ACHN (cell line): ENCODE data around the gene EIF1AD.

Source experiments
- DNase-seq: peaks from one replicate; pipeline ENCODE4 v3.0.0-alpha.2; 2015
- in situ Hi-C: cut with HindIII; loops from 2 replicates; pipeline ENCODE4 v1.10.0; 2017; ENCODE audit warnings: low sequenced_read_pairs, low pct_ligation_motif_present, low pct_unique_long_range_greater_than_20kb

The EIF1AD gene

DNA sequence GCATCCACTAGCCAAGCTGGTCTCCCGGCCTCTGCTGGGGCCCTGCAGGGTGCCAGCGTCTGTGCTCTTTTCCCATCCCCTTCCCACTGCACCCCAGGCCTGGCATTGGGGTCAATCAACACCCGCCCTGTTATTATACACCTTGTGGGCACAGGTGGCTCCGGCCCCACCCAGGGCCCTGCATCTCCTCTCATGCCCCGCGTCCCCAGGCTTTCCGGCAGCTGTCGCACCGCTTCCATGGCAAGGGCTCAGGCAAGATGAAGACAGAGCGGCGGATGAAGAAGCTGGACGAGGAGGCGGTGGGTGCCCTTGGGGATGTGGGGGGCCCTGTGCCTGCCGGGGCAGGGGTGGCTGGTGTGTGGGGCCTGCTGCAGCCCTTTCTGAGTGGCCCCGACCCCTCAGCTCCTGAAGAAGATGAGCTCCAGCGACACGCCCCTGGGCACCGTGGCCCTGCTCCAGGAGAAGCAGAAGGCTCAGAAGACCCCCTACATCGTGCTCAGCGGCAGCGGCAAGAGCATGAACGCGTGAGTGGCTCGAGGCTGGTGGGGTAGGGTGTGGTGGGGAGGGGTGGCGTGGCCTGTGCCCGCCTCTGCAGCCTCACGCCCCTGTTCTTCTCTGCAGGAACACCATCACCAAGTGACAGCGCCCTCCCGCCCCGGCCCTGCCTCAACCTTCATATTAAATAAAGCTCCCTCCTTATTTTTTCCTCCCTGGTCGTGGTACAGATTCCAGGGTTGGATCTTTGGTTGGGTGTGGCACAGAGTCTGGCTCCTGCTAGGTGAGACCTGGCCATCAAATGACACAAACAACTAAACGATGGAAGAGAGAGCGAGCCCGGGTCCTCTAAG is 23.3 kb downstream of the EIF1AD start:
- in situ Hi-C loops, result no loop called here
- DNase-seq, result no peak

DNA sequence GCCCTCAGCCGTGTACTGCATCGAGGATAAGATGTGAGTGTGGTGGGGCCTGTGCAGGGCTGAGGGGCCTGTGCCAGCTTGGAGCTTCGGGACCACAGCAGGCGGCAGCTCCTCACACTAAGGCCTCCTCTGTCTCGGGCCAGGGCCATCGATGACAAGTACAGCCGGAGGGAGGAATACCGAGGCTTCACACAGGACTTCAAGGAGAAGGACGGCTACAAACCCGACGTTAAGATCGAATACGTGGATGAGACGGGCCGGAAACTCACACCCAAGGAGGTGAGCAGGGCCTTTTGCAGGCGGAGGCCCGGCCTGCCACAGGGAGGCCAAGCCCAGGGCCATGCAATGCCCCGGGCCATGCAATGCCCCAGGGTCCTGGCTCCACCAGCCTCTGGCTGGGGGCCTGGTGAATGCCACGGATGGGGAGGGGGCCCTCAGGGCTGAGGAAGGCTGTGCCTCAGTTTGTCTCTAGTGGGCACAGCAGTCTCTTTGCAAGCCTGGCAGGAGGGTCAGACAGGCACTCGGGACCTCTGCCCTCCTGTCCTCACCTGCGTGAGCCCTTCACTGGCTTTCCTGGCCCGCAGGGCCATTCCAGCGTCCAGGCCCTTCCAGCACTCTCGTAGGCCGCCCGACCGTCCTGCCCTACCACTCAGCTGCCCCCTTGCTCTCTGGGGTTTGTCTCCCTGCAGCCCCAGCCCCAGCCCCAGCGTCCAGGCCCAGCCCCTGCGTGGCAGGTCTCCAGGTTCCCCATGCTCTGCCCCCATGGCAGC is 24.2 kb downstream of the EIF1AD start:
- in situ Hi-C loops, result no loop called here
- DNase-seq, result no peak

DNA sequence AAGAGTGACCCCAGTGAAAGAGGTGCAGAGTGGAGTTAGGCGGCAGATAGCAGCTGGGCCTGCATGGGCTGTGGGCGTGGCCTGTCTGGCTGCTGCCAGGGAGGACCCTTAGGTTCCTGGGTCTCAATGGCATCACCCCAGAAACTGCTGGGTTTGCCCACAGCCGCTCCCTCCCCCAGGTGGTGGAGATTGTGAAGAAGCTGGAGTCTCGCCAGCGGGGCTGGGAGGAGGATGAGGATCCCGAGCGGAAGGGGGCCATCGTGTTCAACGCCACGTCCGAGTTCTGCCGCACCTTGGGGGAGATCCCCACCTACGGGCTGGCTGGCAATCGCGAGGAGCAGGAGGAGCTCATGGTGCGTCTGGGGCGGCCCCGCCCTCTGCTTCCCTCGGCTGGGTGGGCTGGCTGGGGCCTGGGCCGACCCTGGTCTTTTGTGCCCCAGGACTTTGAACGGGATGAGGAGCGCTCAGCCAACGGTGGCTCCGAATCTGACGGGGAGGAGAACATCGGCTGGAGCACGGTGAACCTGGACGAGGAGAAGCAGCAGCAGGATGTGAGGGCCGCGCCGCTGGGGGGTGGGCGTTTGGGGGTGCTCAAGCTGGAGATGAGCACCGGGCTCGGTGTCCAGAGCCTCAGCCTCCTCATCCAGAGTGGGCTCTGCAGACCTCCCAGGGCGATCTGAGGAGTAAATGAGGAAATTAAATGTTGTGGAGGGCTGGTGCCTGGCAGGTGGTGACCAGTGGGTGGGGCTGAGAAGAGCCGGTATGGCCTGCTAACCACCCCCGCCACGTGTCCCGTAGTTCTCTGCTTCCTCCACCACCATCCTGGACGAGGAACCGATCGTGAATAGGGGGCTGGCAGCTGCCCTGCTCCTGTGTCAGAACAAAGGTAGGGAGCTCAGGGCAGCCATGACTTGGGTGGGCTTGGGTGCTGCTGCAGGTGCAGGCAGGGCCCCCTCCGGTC is 25.5 kb downstream of the EIF1AD start:
- no peak for DNase-seq
- in situ Hi-C loops, result no loop called here

DNA sequence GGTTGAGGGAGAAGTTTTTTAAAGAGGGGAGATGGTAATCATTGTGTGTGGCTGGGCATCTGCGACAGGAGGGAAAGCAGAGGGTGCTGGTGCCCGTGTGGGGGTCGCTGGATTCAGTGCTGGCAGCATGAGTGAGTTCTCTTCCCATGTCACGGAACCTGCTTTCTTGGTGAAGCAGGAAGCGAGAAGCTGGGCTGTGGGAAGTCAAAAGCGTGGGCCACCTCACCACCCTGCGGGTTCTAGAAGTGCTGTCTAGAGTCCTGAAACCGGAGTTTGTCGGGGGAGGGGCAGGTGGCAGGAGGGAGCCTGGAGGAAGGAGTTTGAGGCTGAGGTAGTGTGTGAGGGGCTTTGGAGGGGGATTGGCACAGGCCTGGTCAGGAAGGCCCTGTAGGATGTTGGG is 26.2 kb downstream of the EIF1AD start:
- DNase-seq, result no peak
- in situ Hi-C loops, result no loop called here

DNA sequence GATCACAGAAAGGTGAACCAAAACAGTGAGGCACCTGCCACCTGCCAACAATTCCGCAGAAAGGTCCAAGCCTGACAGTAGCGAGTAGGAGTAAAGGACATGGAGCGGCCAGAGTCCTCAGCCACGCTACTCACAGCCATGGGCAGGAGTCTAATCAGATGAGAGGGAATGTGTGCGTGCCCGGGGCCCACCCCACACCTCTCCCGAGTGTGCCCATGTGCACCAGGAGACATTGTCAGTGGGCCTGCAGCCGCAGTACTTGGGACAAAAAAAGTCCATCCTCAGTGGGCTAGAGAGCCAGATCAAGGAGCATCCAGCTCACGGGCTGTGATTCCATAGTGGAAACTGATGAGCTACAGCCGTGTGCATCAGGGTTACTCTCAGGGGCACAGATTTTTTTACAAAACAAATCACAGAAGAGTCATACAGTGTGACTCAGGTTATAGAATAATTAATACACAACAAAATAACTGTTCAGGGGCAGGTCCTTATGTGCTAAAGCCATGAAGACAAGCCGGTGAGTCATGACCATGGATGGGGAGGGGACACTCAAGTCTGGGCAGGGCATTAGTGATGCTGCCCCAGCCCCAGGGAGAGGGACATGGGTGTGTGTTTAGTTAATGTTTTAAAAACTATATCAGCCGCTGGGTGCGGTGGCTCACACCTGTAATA is 28.4 kb downstream of the EIF1AD start:
- DNase-seq, result no peak

DNA sequence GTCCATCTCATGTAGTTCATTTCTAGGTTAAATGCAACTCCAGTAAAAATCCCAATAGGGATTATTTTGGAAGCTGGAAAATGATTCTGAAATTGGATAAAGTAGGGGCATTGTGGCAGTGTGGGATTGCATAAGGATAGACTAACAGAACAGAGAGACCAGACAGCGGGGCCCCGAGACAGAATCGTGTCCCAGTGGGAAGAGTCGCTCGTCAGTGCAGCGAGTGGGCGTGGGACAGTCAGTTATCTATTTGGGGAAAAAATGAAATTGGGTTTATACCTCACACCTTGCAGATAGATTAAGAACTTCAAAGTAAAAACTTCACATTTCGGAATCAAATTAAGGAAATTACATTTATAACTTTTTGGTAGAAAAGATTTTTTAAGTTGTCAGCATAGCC is 29.8 kb downstream of the EIF1AD start:
- DNase-seq, result no peak
- in situ Hi-C loops, result no loop called here

More for the DNA sequence above, 28.4 kb downstream of the EIF1AD start:
- in situ Hi-C loops, result no loop called here

DNA sequence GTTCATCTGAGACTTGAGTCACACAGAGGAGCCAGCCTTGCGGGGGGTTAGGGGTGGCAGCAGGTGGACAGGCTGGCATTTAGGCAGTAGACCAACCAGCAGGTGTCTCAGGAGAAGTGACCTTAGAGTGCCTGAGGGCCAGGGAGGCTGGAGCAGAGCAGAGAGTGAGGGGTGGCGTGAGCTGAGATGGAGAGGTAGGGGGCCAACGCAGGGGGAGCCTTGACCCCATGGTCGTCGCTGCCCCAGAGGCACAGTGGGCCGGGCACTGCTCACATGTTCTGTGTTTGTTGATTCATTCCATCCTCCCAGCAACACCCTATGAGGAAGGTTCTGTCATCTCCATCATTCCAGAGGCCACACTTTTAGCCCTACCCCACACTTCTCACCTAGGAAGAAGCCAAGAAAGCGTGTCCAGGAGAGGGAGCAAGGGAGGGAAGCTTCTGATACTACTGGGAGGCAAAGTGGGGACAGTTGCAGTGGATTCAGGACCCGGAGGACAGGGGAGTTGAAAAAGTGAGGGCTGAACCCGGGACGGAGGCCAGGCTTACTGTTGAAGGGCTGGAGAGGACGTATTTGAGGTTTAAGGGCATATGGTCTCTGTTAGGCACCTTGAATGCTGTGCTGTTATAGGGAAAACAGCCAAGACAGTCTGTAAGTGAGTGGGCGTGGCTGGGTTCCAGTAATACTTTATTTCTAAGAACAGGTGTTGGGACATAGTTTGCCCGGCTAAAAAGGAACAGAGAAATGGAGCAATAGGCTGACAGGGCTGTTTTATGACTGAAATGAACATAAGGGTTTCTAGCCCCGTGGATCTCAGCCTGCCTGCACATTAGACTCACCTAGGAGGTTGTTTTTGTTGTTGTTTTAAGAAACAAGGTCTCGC is 33.1 kb downstream of the EIF1AD start:
- DNase-seq, result no peak
- in situ Hi-C loops, result no loop called here

DNA sequence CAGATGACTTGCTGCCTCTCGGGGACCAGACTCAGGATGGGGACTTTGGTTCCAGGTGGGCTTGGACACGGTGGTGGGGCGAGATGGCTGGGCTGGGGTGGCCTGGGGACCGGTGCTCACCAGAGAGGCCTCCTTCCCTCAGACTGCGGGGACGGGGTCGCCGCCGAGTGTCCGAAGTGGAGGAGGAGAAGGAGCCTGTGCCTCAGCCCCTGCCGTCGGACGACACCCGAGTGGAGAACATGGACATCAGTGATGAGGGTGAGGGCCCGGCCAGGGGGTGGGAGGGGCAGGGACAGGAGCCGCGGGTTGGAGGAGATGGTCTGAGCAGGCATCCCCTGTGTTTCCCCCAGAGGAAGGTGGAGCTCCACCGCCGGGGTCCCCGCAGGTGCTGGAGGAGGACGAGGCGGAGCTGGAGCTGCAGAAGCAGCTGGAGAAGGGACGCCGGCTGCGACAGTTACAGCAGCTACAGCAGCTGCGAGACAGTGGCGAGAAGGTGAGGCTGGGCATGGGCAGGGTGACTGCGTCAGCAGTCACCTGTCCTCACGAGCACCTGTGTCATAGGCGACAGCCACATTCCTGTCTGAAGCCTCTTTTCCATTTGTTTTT is 34.5 kb downstream of the EIF1AD start:
- DNase-seq, result no peak
- in situ Hi-C loops, result no loop called here

DNA sequence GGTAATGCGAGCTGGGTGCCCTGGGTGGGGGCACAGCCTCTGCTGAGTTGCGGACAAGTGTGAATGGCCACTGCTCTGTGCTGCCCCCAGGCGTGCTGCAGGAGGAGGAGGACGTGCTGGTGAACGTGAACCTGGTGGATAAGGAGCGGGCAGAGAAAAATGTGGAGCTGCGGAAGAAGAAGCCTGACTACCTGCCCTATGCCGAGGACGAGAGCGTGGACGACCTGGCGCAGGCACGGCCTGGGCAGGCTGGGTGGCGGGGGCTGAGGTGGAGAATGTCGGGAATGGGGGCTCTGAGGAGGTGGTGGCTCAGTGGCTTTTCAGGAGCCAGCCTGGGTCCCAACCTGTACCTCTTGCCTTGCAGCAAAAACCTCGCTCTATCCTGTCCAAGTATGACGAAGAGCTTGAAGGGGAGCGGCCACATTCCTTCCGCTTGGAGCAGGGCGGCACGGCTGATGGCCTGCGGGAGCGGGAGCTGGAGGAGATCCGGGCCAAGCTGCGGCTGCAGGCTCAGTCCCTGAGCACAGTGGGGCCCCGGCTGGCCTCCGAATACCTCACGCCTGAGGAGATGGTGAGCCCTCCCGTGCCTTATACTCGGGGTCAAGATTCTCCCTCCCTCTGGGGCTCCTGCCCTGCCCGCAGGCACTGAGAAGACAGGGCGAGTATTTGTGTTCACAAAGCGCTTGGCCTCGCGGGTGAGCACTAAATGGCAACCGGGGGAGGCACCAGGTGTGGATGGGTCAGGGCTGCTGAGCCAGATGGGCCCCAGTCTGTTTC is 35.8 kb downstream of the EIF1AD start:
- in situ Hi-C loops, result no loop called here
- DNase-seq, result no peak

DNA sequence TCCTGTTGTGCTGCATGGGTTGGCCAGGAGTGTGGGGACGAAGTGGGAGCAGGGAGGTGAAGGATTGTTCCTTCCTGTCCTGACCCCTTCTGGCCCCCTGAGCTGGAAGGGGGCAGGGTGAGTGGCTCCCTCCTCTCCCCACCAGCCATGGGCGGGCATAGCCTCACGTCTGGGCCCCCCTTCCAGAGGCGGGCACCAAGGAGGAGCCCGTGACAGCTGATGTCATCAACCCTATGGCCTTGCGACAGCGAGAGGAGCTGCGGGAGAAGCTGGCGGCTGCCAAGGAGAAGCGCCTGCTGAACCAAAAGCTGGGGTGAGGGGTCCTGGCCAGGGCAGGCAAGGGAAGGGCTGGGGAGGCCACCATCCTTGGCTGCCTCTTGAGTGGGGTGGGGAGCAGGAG is 37.1 kb downstream of the EIF1AD start:
- no peak for DNase-seq
- in situ Hi-C loops, result no loop called here

DNA sequence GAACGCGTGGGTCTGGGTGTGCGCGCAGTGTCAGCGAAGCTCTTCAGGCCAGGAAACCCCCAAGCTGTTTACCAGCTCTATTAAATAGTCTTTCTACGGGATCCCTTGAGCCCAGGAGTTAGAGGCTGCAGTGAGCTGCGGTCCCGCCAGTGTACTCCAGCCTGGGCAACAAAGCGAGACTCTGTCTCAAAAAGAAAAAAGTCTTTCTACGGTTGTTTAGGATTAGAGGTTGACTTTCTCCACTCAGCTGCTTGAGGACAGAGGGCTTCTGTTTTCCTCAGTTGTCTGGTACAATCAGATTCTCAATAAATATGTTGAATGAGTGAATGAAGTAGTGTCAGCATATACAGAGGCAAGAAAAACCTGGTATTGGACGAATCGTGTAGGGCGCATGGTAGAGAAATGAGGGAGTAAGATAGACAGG is 39.8 kb downstream of the EIF1AD start:
- in situ Hi-C loops, result no loop called here
- no peak for DNase-seq

DNA sequence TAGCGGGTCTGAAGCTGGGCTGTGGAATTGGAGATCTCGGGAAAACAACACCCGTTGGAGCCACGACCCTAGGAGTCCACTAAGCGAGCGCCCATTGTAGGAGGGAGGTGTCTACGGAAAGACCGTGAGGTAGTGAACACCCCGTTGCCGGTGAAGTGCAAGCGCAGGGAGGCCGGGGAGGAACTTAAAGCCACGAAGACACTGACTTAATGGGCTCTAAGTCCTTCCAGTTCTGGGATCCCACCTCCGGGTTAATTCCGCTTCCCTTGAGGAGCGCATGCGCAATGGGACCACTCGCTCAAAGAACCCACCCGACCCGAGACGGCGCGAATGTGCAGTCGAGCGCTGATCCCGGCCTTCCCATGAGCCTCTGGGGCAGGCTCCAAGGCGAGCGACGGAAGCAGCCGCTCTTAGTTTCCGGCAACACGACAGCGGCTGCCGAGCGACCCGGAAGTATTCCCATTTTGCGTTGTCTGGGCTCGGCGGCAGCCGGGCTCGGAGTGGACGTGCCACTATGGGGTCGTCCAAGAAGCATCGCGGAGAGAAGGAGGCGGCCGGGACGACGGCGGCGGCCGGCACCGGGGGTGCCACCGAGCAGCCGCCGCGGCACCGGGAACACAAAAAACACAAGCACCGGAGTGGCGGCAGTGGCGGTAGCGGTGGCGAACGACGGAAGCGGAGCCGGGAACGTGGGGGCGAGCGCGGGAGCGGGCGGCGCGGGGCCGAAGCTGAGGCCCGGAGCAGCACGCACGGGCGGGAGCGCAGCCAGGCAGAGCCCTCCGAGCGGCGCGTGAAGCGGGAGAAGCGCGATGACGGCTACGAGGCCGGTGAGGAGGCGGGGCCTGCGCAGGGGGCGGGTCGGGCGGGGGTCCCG is 40.5 kb downstream of the EIF1AD start, which contains the start of gene SART1:
Gene SART1 (plus strand): TSS at position 468 of the 874 bp plus-strand sequence. CDS start 47 bp downstream, at position 515.
- in situ Hi-C loops, result no loop called here

DNA sequence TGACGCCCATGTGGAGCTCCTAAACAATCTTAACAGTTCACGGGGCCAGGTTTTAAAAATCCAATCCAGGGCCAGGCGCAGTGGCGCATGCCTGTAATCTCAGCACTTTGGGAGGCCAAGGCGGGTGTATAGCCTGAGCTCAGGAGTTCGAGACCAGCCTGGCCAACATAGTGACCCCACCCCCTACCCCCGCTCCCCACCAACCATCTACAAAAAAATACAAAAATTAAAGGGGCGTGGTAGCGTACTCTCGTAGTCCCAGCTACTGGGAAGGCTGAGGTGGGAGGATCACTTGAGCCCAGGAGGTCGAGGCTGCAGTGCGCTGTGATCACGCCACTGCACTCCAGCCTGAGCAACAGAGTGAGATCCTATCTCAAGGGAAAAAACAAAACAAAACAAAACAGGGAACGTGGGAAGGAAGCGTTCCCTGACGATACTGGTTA is 41.1 kb downstream of the EIF1AD start:
- in situ Hi-C loops, result no loop called here
- DNase-seq, result no peak

More for the DNA sequence above, 40.5 kb downstream of the EIF1AD start, which contains the start of gene SART1:
- peak; percentile 94 for DNase-seq

DNA sequence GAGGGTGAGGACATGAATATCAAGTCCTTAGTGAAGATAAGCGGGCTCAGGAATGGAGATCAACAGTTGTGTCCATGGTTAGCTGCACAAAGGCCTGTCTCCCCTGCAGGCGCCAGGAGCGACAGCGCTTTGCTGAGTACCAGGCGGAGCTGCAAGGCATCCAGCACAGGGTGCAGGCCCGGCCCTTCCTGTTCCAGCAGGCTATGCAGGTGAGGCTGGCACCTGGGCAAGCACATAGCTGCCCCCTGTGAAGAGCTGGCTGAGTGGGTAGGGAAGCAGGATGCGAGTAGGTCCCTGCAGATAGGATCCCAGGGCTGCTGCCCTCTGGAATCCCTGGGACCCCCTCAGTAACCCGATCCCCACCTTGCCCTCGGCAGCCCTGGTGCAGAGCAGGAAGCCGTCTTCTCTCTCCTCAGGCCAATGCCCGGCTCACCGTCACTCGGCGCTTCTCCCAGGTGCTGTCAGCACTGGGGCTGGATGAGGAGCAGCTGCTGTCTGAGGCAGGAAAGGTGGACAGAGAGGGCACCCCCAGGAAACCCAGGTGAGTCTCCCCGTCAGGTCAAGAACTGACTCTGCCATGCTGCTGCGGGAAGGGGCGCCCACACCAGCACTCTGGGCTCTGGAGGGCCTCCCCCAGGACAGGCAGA is 43.1 kb downstream of the EIF1AD start:
- DNase-seq, result no peak
- in situ Hi-C loops, result no loop called here

DNA sequence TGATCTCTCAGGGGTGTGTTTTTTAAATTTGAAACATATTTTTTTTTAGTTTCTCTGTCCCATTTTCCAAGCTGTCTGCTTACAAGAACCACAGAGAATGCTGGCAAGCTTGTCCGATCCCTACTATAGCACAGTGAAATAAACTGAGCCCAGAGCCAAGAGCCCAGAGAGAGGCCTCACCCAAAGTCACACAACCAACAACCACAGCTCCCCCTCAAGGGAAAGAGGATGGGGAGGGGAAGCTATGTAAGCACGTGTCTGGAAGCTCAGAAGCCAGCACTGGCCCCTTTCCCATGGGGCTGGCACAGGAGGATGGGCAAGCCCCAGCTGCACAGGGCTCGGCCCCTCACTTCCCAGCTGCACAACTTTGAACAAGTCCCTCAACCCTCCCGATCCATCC is 43.7 kb downstream of the EIF1AD start:
- DNase-seq, result no peak
- in situ Hi-C loops, result no loop called here
